Upper lobe of left lung (tissue), 6 donors: Measurements from ENCODE around the gene GUCA2B. TPM values are rescaled to one million over a fixed set of nuclear protein-coding genes. Genes with fewer than 3 reads are reported as not detected.

Experiments used
- ATAC-seq, 2 donors: fragments of 200-7000 bp; cut with Tn5 transposase; one replicate each; pipeline ENCODE4 v1.9.1; 2022; ENCODE audit warnings: mild to moderate bottlenecking in 2 of 2, moderate library complexity in 2 of 2; ENCODE audit not compliant: low FRiP score in 2 of 2
- DNase-seq, 2 donors: peaks; one replicate each; pipeline ENCODE4 v3.0.0-alpha.2; 2019 to 2020
- H3K27ac ChIP-seq, 4 donors: fragments of 200-600 bp; sonication (generic); one replicate each; pipeline ENCODE4 v1.5.1; 2016 to 2019
- H3K27me3 ChIP-seq, 4 donors: fragments of 200-600 bp; sonication (generic); one replicate each; pipeline ENCODE4 v1.5.1; 2017 to 2019
- H3K36me3 ChIP-seq, 4 donors: fragments of 200-600 bp; sonication (generic); one replicate each; pipeline ENCODE4 v1.5.1; 2016 to 2019
- H3K4me1 ChIP-seq, 4 donors: fragments of 200-600 bp; sonication (generic); one replicate each; pipeline ENCODE4 v1.5.1; 2018 to 2019
- H3K4me3 ChIP-seq, 4 donors: fragments of 200-600 bp; sonication (generic); one replicate each; pipeline ENCODE4 v1.5.1; 2017 to 2019; ENCODE audit warnings: mild to moderate bottlenecking in 2 of 4, moderate library complexity in 1 of 4
- H3K9me3 ChIP-seq, 4 donors: fragments of 200-600 bp; sonication (generic); one replicate each; pipeline ENCODE4 v1.5.1; 2018 to 2019
- EP300 ChIP-seq, 4 donors: sonication (generic); formaldehyde crosslinking; IDR thresholded peaks; one replicate each; pipeline ENCODE4 v1.5.1; 2017; ENCODE audit warnings: antibody characterized with exemption in 4 of 4, control low read depth in 2 of 4
- POLR2A ChIP-seq, 4 donors: fragments of 450-650 bp; IDR thresholded peaks; one replicate each; pipeline ENCODE4 v1.5.1; 2016 to 2017; ENCODE audit warnings: antibody characterized with exemption in 4 of 4, mild to moderate bottlenecking in 2 of 4
- POLR2AphosphoS5 ChIP-seq, 2 donors: sonication (generic); formaldehyde crosslinking; IDR thresholded peaks; one replicate each; pipeline ENCODE4 v1.5.1; 2017; ENCODE audit warnings: antibody characterized with exemption in 2 of 2
- whole genome bisulfite sequencing, 2 donors: methylation state at CpG; one replicate each; pipeline ENCODE4 v1.1.5; 2017 to 2018; 5-methylcytosine and 5-hydroxymethylcytosine counted together
- total RNA-seq, 6 donors: library from RNA; depleted of rRNA in 4 of 6; stranded (reverse); fragments of >200 nt in 4 of 6; gene quantifications; one replicate each; pipeline versions ENCODE4 v1.1.0 to v1.2.1, GENCODE V29; 2016 to 2021
- TF ChIP-seq, protein P1 (sequence below), 6 experiments: fragments of 450-650 bp in 4 of 6; fragments of 200-600 bp in 2 of 6; sonication (generic) in 2 of 6; IDR thresholded peaks; one replicate each; pipeline ENCODE4 v1.5.1; 2016 to 2019; ENCODE audit warnings: antibody characterized with exemption in 6 of 6
- donor health status: DM: no; HTN: no; CAD: no; lungs with moderate emphysema.
- donor health status: DM: no; HTN: yes; CAD: no; lungs with severe emphysema.

The GUCA2B gene
- total RNA-seq, 6 donors from 2014 or later: not detected

DNA sequence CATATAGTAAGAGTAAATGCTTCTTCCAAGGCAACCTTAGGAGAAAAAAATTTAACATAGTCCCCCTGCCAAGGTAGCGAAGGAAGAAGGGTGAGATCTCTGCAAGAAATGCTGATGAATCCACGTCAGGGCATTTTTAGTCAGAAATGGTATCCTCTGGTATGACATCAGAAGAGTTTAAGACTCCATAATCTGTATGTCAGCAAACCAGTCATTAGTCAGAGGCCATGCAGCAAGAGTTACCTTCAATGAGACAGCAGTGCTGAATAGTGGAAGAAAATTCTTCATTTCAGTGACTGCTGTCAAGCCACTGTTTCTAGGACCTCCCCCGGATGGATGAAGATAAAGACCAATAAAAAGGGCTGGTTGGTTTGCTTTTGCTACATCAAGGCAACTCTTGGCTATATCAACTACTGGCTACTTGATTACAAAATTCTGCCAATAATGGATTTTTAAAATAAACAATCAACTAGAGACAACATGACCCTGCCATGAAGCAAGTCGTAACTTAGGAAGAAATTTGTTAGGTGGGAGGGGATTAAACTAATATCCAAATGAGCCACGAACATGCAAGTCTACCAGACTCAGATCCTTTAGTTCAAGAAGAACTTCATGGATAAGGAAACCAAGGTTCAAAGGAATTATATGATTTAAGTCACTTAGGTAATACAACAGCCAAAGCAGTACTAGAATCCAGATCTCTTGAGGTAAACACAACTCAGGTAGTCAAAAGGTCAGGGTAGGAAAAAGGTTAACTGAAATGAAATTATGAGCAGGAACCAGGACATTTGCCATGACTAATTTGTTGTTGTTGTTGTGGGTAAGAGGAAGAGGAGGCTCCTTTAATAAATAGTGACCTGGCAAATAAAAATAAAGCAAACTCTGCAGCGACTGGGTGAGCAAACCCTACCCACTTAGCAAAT, 37.0 kb downstream of the GUCA2B start:
- H3K36me3 ChIP-seq: peaks cover 13 to 63% (median 20%) of the 10 kb centered on the region in 4 donors
- 93 to 94% methylated on average over 6 of the region's 6 CpGs for WGBS, 2 donors

DNA sequence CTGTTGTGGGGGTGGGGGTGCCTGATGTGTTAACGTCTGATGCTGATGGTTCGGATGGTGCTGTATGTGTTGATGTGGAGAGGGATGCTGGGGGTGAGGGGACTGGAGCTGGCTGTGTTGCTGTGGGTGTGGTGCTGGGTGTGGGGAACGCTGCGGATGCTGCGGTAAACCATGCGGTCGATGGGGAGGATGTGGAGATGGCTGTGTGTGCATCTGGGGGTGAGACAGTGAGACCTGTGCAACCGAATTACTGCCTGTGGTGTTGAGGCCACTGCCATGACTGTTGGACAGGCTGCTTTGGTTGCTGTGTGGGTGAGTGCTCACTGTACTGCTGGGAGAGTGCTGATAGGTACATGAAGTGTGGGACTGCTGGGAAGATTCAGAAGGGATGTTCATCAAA, 38.1 kb downstream of the GUCA2B start:
- ATAC-seq (no peak), DNase-seq (peak in 1 of 2 donors; percentile 27)
- Histone ChIP-seq H3K36me3 (peaks cover 13 to 57% (median 21%) of the 10 kb centered on the region in 4 donors), H3K27me3 (no peaks in the 10 kb centered on the region), H3K27ac (no peak overlapping the region), H3K4me3 (no peak overlapping the region), H3K4me1 (no peaks in the 10 kb centered on the region), H3K9me3 (no peaks in the 10 kb centered on the region)
- WGBS, 2 donors: 90 to 94% methylated on average over 8 of the region's 8 CpGs
- TF ChIP-seq EP300 (IDR thresholded peaks at IDR 0.05): no peak
- TF ChIP-seq, protein P1, sequence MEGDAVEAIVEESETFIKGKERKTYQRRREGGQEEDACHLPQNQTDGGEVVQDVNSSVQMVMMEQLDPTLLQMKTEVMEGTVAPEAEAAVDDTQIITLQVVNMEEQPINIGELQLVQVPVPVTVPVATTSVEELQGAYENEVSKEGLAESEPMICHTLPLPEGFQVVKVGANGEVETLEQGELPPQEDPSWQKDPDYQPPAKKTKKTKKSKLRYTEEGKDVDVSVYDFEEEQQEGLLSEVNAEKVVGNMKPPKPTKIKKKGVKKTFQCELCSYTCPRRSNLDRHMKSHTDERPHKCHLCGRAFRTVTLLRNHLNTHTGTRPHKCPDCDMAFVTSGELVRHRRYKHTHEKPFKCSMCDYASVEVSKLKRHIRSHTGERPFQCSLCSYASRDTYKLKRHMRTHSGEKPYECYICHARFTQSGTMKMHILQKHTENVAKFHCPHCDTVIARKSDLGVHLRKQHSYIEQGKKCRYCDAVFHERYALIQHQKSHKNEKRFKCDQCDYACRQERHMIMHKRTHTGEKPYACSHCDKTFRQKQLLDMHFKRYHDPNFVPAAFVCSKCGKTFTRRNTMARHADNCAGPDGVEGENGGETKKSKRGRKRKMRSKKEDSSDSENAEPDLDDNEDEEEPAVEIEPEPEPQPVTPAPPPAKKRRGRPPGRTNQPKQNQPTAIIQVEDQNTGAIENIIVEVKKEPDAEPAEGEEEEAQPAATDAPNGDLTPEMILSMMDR (IDR thresholded peaks at IDR 0.05): no peak
- TF ChIP-seq POLR2A (IDR thresholded peaks at IDR 0.05): no peak

More for the DNA sequence above, 37.0 kb downstream of the GUCA2B start:
- no peak overlapping the region for H3K27ac ChIP-seq
- ATAC-seq (no peak), DNase-seq (no peak)
- no peaks in the 10 kb centered on the region for H3K4me1 ChIP-seq
- no peaks in the 10 kb centered on the region for H3K27me3 ChIP-seq
- TF ChIP-seq, protein P1 (IDR thresholded peaks at IDR 0.05): no peak
- TF ChIP-seq EP300 (IDR thresholded peaks at IDR 0.05) (no peak), POLR2A (IDR thresholded peaks at IDR 0.05) (no peak), POLR2AphosphoS5 (IDR thresholded peaks at IDR 0.05) (no peak)
- H3K4me3 ChIP-seq: no peak overlapping the region
- H3K9me3 ChIP-seq: no peaks in the 10 kb centered on the region

DNA sequence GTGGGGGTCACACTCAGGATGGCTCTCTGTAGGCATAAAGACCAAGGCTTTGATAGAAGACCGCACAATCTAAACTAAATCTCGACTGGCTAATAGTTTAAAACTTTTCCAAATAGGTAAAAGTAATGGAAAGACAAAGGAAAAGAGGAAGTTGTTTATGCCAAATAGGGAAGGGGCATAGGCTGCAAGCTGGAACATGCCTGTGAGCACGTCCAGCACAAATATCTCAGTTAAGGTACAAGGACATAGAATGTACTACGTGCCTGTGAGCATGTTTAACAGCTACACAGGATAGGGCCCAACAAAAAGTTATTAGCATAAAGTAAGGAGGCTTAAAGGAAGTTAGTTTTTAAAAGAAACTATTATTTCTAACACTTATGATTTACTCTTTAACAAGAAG, 38.9 kb downstream of the GUCA2B start:
- H3K4me1 ChIP-seq: no peaks in the 10 kb centered on the region
- no peak for TF ChIP-seq POLR2AphosphoS5 (IDR thresholded peaks at IDR 0.05)
- no peak for TF ChIP-seq POLR2A (IDR thresholded peaks at IDR 0.05)
- no peak for TF ChIP-seq EP300 (IDR thresholded peaks at IDR 0.05)
- TF ChIP-seq, protein P1 (IDR thresholded peaks at IDR 0.05): no peak
- H3K27me3 ChIP-seq: no peaks in the 10 kb centered on the region
- H3K4me3 ChIP-seq: no peak overlapping the region
- peaks cover 13 to 61% (median 23%) of the 10 kb centered on the region in 4 donors for H3K36me3 ChIP-seq
- H3K27ac ChIP-seq: no peak overlapping the region
- 88 to 91% methylated on average over 4 of the region's 4 CpGs for WGBS, 2 donors
- no peaks in the 10 kb centered on the region for H3K9me3 ChIP-seq
- no peak for ATAC-seq
- no peak for DNase-seq

GRCh38 chr1:42195841-42196240, 42.6 kb downstream of the GUCA2B start:
- H3K4me3 ChIP-seq: no peak overlapping the region
- DNase-seq: no peak
- ATAC-seq: no peak
- H3K27me3 ChIP-seq: no peaks in the 10 kb centered on the region
- no peaks in the 10 kb centered on the region for H3K9me3 ChIP-seq
- H3K36me3 ChIP-seq: peaks cover 10 to 46% (median 23%) of the 10 kb centered on the region in 4 donors
- H3K4me1 ChIP-seq: no peaks in the 10 kb centered on the region
- TF ChIP-seq, protein P1 (IDR thresholded peaks at IDR 0.05): no peak
- TF ChIP-seq EP300 (IDR thresholded peaks at IDR 0.05): no peak
- no peak for TF ChIP-seq POLR2AphosphoS5 (IDR thresholded peaks at IDR 0.05)
- no peak for TF ChIP-seq POLR2A (IDR thresholded peaks at IDR 0.05)
- WGBS, 2 donors: 94 to 100% methylated on average over 3 of the region's 3 CpGs
- H3K27ac ChIP-seq: no peak overlapping the region
